Kidney epithelial cell (primary cell): Measurements from ENCODE around the gene RYR3. TPM values are rescaled to one million over a fixed set of nuclear protein-coding genes. Genes with fewer than 3 reads are reported as not detected.

Source experiments
- DNase-seq: peaks from one replicate; pipeline ENCODE4 v3.0.0-alpha.2; 2010; ENCODE audit warnings: low read depth
- H3K27me3 ChIP-seq: 2 replicates; pipeline ENCODE4 v1.6.0; 2011; ENCODE audit warnings: low read length; ENCODE audit not compliant: control insufficient read depth, insufficient read depth
- H3K36me3 ChIP-seq: 2 replicates; pipeline ENCODE4 v1.5.1; 2011; ENCODE audit warnings: low read length; ENCODE audit not compliant: control insufficient read depth, insufficient read depth
- H3K4me3 ChIP-seq: 2 replicates; pipeline ENCODE4 v1.5.1; 2011; ENCODE audit warnings: low read depth, mild to moderate bottlenecking, control low read depth, low read length
- total RNA-seq: library from RNA; depleted of rRNA; stranded (reverse); fragments of >200 nt; gene quantifications from 2 replicates; pipeline ENCODE4 v1.2.3, GENCODE V29; 2015
- TF ChIP-seq, protein P1 (sequence below): IDR thresholded peaks from 2 replicates; pipeline ENCODE4 v1.5.1; 2011; ENCODE audit warnings: mild to moderate bottlenecking, moderate library complexity, low read length, control low read depth, inconsistent platforms; ENCODE audit not compliant: insufficient read depth, poor library complexity, severe bottlenecking

The RYR3 gene
- total RNA-seq, 1 donor from 2014 or later: 0.50 TPM

DNA sequence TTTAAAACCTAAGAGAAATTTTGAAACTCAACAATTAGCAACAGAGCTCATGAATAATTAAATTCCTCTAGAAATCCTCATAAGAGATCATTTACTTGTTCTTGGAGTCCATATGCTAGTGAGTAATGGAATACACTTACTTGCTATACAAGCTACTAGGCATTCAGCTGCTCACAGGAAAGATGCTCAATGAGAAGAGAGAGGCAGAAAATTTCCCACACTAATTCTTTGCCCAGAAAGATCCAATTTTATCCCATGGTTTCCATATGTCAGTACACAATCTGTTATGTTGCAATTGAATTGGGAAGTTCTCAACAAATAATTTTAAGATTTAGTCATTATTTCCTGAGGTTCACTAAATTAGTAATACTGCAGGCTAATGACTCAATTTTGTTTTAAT lies 310.4 kb downstream of the RYR3 start:
- TF ChIP-seq, protein P1, sequence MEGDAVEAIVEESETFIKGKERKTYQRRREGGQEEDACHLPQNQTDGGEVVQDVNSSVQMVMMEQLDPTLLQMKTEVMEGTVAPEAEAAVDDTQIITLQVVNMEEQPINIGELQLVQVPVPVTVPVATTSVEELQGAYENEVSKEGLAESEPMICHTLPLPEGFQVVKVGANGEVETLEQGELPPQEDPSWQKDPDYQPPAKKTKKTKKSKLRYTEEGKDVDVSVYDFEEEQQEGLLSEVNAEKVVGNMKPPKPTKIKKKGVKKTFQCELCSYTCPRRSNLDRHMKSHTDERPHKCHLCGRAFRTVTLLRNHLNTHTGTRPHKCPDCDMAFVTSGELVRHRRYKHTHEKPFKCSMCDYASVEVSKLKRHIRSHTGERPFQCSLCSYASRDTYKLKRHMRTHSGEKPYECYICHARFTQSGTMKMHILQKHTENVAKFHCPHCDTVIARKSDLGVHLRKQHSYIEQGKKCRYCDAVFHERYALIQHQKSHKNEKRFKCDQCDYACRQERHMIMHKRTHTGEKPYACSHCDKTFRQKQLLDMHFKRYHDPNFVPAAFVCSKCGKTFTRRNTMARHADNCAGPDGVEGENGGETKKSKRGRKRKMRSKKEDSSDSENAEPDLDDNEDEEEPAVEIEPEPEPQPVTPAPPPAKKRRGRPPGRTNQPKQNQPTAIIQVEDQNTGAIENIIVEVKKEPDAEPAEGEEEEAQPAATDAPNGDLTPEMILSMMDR: no peak
- no peak for DNase-seq
- Histone ChIP-seq H3K4me3 (no peak overlapping the region), H3K27me3 (no peaks in the 10 kb centered on the region), H3K36me3 (no peaks in the 10 kb centered on the region)

GRCh38 chr15:33623010-33623409 lies 312.2 kb downstream of the RYR3 start:
- TF ChIP-seq, protein P1: no peak
- no peaks in the 10 kb centered on the region for H3K36me3 ChIP-seq
- no peak for DNase-seq
- no peaks in the 10 kb centered on the region for H3K27me3 ChIP-seq
- no peak overlapping the region for H3K4me3 ChIP-seq

DNA sequence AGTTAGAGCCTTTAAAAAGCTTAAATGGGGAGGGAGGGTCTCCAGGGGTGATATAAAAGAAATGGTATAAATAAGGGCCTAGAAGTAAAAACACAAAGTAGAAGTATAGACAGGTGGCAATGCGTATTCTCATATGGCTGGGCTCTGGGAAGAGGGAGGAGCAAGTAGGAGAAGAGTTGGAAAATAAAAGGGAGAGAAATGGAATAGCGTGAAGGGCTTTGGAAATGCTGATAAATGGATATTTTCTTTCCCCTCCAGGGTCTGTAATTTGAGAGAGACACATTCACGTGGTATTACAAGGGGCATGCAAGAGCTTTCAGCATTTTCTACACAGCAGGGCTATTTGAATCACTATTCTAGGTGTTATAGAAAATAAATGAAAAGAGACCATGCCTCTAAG lies 313.7 kb downstream of the RYR3 start:
- H3K4me3 ChIP-seq: no peak overlapping the region
- TF ChIP-seq, protein P1: no peak
- no peaks in the 10 kb centered on the region for H3K36me3 ChIP-seq
- no peaks in the 10 kb centered on the region for H3K27me3 ChIP-seq
- DNase-seq: no peak

DNA sequence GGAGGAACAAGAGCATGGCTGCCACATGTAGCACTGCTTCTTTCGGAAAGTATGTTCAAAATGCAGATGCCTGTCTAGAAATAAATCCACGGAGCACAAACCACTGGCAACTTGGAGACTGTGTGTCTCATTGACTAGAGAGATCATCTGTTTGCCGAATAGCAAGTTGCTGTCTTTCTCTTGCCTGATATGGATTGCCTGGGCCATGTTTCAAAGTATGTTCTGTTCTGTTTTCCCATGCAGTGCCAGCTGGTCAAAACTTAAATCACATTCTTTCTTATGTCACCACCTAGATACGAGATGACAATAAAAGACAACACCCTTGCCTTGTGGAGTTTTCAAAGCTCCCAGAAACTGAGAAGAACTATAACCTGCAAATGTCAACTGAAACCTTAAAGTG lies 318.9 kb downstream of the RYR3 start:
- DNase-seq: no peak
- Histone ChIP-seq H3K4me3 (no peak overlapping the region), H3K27me3 (no peaks in the 10 kb centered on the region), H3K36me3 (no peaks in the 10 kb centered on the region)
- TF ChIP-seq, protein P1: no peak

- Histone ChIP-seq H3K36me3 (no peaks in the 10 kb centered on the region), H3K4me3 (no peak overlapping the region), H3K27me3 (peaks cover 3% of the 10 kb centered on the region)
- TF ChIP-seq, protein P1: no peak
- DNase-seq: no peak
Measured at GRCh38 chr15:33636234-33636633, 325.5 kb downstream of the RYR3 start.

GRCh38 chr15:33636958-33637357 lies 326.2 kb downstream of the RYR3 start:
- H3K4me3 ChIP-seq: no peak overlapping the region
- no peaks in the 10 kb centered on the region for H3K36me3 ChIP-seq
- TF ChIP-seq, protein P1: no peak
- peaks cover 3% of the 10 kb centered on the region for H3K27me3 ChIP-seq
- no peak for DNase-seq
